Heart right ventricle (tissue), 16 donors: Measurements from ENCODE around the gene SLC27A2. TPM values are rescaled to one million over a fixed set of nuclear protein-coding genes. Genes with fewer than 3 reads are reported as not detected.

Experiments used
- ATAC-seq, 8 donors: fragments of 200-7000 bp; cut with Tn5 transposase; one replicate each; pipeline ENCODE4 v1.9.1; 2020; ENCODE audit warnings: mild to moderate bottlenecking in 8 of 8, moderate library complexity in 8 of 8, moderate number of reproducible peaks in 1 of 8
- DNase-seq, 2 donors: peaks; one replicate each; pipeline ENCODE4 v3.0.0-alpha.2; 2020
- H3K27ac ChIP-seq, 10 donors: fragments of 200-600 bp; sonication (generic) in 2 of 10; one replicate each; pipeline versions ENCODE4 v1.5.0 to v1.8.0; 2020 to 2022; ENCODE audit warnings: mild to moderate bottlenecking in 3 of 10
- H3K27me3 ChIP-seq, 7 donors: fragments of 200-600 bp; one replicate each; pipeline ENCODE4 v1.8.0; 2021 to 2022; ENCODE audit warnings: mild to moderate bottlenecking in 2 of 7
- H3K36me3 ChIP-seq, 9 donors: fragments of 200-600 bp; sonication (generic) in 1 of 9; one replicate each; pipeline versions ENCODE4 v1.5.0 to v1.8.0; 2020 to 2022; ENCODE audit warnings: mild to moderate bottlenecking in 2 of 9
- H3K4me1 ChIP-seq, 9 donors: fragments of 200-600 bp; sonication (generic) in 1 of 9; one replicate each; pipeline versions ENCODE4 v1.5.0 to v1.8.0; 2020 to 2022; ENCODE audit warnings: mild to moderate bottlenecking in 4 of 9
- H3K4me3 ChIP-seq, 10 donors: fragments of 200-600 bp; sonication (generic) in 2 of 10; one replicate each; pipeline versions ENCODE4 v1.5.0 to v1.8.0; 2020 to 2022; ENCODE audit warnings: mild to moderate bottlenecking in 7 of 10, moderate library complexity in 2 of 10
- H3K9me3 ChIP-seq, 11 donors: fragments of 200-600 bp in 10 of 11; sonication (generic) in 2 of 11; one replicate each; pipeline versions ENCODE4 v1.5.0 to v1.8.0; 2013 to 2022; ENCODE audit warnings: mild to moderate bottlenecking in 2 of 11, control low read depth in 1 of 11, moderate library complexity in 1 of 11
- CTCF ChIP-seq, 9 donors: fragments of 200-600 bp; sonication (generic) in 2 of 9; IDR thresholded peaks; one replicate each; pipeline versions ENCODE4 v1.5.0 to v1.8.0; 2021 to 2022; ENCODE audit warnings: antibody characterized with exemption in 9 of 9, mild to moderate bottlenecking in 5 of 9, moderate library complexity in 1 of 9
- WGBS, 2 donors: extraction: QIAGEN DNeasy Blood & Tissue Kit; methylation state at CpG; one replicate each; pipeline ENCODE4 v1.1.7; 2013; ENCODE audit warnings: inconsistent platforms in 1 of 2; 5-methylcytosine and 5-hydroxymethylcytosine counted together
- intact Hi-C, 10 donors: fragments of 100-400 bp; cut with DNase I; formaldehyde crosslinking; loops; one replicate each; pipeline versions ENCODE4 v1.11.1 to v1.14.2; 2022
- polyA plus RNA-seq, 2 donors: library from polyadenylated mRNA; stranded (reverse); fragments of 200-250 nt; gene quantifications; one replicate each; pipeline ENCODE4 v1.2.3, GENCODE V29; 2013
- total RNA-seq, 10 donors: library from RNA; stranded (reverse); fragmentation: NEBNext Ultra II Directional in 3 of 10; extraction: Animal tissue kit (Norgen Biotek cat#: 25700) in 3 of 10; gene quantifications; one replicate each; pipeline versions ENCODE4 v1.2.1 to v1.2.4, GENCODE V29; 2021 to 2023
- donor health status: Arrhythmogenic right ventricular cardiomyopathy.
- donor health status: ischemic (EF 13 %, LVEDD 7.1; RV severe dilation, severe dysfunction).
- donor health status: healthy with polysubstance abuse.
- donor health status: DM: no; HTN: yes; CAD: no.
- donor health status: DM: no; HTN: no; CAD: no.
- donor health status: ischemic (EF 25% LVEDD 6.9; RV normal size, moderate dysfunction).
- donor health status: ischemic (EF 25% LVEDD 5.7; RV mildly dilated, moderate dysfunction).
- donor health status: healthy.
- donor health status: DM: yes; HTN: yes; CAD: no.
- donor health status: Ischemic cardiomyopathy.
- donor health status: ischemic (EF 35%, LVEDD 5.7; RV mildly dilated, moderate dysfunction).
- donor health status: nonischemic (EF 11% LVEDD 7.7; RV severe dilation, severe dysfunction).
- donor health status: DM: yes; HTN: yes; CAD: no.
- donor health status: PGD.
- donor health status: ischemic (EF 29% LVEDD 5.4; RV normal size, mild dysfunction).
- donor health status: nonischemic (EF 23%, LVEDD 6.1; RV moderate dilation, normal function).

The SLC27A2 gene
- total and polyA plus RNA-seq, 12 donors, result 0.32 TPM; not detected in 11

- TF ChIP-seq CTCF (IDR thresholded peaks at IDR 0.05), result no peak
- no peaks in the 10 kb centered on the region for H3K36me3 ChIP-seq
- DNase-seq, result no peak
- H3K4me1 ChIP-seq, result no peaks in the 10 kb centered on the region
- WGBS, 2 donors, result 87 to 96% methylated on average over 2 of the region's 2 CpGs
- ATAC-seq, result no peak
- intact Hi-C loops, result no loop called here
- no peak overlapping the region for H3K4me3 ChIP-seq
- H3K9me3 ChIP-seq, result no peaks in the 10 kb centered on the region
- H3K27ac ChIP-seq, result no peak overlapping the region
- H3K27me3 ChIP-seq, result peaks cover 0 to 6% (median 0%) of the 10 kb centered on the region in 7 donors
These were observed 37.8 kb downstream of the SLC27A2 start for GRCh38 chr15:50219820-50220219.

- peaks cover 0 to 6% (median 0%) of the 10 kb centered on the region in 7 donors for H3K27me3 ChIP-seq
- TF ChIP-seq CTCF (IDR thresholded peaks at IDR 0.05), result no peak
- ATAC-seq, result no peak
- 58 to 61% methylated on average over 2 of the region's 2 CpGs for WGBS, 2 donors
- no peaks in the 10 kb centered on the region for H3K9me3 ChIP-seq
- no peak for DNase-seq
- H3K36me3 ChIP-seq, result no peaks in the 10 kb centered on the region
- no peak overlapping the region for H3K27ac ChIP-seq
- intact Hi-C loops, result no loop called here
- no peaks in the 10 kb centered on the region for H3K4me1 ChIP-seq
- no peak overlapping the region for H3K4me3 ChIP-seq
These were observed 40.2 kb downstream of the SLC27A2 start for GRCh38 chr15:50222181-50222580.

- Histone ChIP-seq H3K27me3 (peaks cover 0 to 6% (median 0%) of the 10 kb centered on the region in 7 donors), H3K36me3 (no peaks in the 10 kb centered on the region), H3K4me1 (no peaks in the 10 kb centered on the region), H3K9me3 (no peaks in the 10 kb centered on the region), H3K4me3 (no peak overlapping the region), H3K27ac (no peak overlapping the region)
- no peak for TF ChIP-seq CTCF (IDR thresholded peaks at IDR 0.05)
- intact Hi-C loops, result no loop called here
- no peak for ATAC-seq
- DNase-seq, result no peak
- WGBS, 2 donors, result 76 to 77% methylated on average over 5 of the region's 5 CpGs
These were observed 42.6 kb downstream of the SLC27A2 start for GRCh38 chr15:50224606-50225005.

- H3K4me1 ChIP-seq, result no peaks in the 10 kb centered on the region
- no peak for TF ChIP-seq CTCF (IDR thresholded peaks at IDR 0.05)
- H3K4me3 ChIP-seq, result no peak overlapping the region
- intact Hi-C loops, result no loop called here
- ATAC-seq (no peak), DNase-seq (no peak)
- 91 to 93% methylated on average over 1 of the region's 1 CpG for WGBS, 2 donors
- H3K27ac ChIP-seq, result no peak overlapping the region
- H3K9me3 ChIP-seq, result no peaks in the 10 kb centered on the region
- peaks cover 0 to 6% (median 0%) of the 10 kb centered on the region in 7 donors for H3K27me3 ChIP-seq
- no peaks in the 10 kb centered on the region for H3K36me3 ChIP-seq
These were observed 43.1 kb downstream of the SLC27A2 start for GRCh38 chr15:50225057-50225456.
